ENCODE data around the gene MMEL1.

The MMEL1 gene

DNA sequence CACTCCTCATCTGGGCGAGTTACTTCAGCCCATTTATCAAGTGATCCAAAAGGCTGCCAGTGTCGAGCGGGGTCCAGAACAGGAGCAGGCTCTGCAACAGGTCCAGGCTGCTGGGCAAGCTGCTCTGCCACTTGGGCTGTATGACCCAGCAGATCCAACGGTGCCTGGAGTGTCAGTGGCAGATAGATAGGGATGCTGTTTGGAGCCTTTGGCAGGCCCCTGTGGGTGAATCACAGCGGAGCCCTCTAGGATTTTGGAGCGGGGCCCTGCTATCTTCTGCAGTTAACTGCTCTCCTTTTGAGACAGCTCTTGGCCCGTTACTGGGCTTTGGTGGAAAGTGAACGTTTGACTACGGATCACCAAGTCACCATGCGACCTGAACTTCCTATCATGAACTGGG, 7.5 kb downstream of the MMEL1 start:
- no peak for TF ChIP-seq CTBP1 (IDR thresholded peaks at IDR 0.05; ENCODE audit: borderline replicate concordance)
- TF ChIP-seq HDGF (IDR thresholded peaks at IDR 0.05; ENCODE audit: borderline replicate concordance): no peak
- TF ChIP-seq, protein P1, sequence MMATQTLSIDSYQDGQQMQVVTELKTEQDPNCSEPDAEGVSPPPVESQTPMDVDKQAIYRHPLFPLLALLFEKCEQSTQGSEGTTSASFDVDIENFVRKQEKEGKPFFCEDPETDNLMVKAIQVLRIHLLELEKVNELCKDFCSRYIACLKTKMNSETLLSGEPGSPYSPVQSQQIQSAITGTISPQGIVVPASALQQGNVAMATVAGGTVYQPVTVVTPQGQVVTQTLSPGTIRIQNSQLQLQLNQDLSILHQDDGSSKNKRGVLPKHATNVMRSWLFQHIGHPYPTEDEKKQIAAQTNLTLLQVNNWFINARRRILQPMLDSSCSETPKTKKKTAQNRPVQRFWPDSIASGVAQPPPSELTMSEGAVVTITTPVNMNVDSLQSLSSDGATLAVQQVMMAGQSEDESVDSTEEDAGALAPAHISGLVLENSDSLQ (IDR thresholded peaks at IDR 0.05): no peak
- no peak for TF ChIP-seq L3MBTL2 (conservative IDR thresholded peaks at IDR 0.05)
- TF ChIP-seq FOXK2 (IDR thresholded peaks at IDR 0.05): no peak
- no peak for TF ChIP-seq ARNT (IDR thresholded peaks at IDR 0.05)
- TF ChIP-seq FOXM1 (IDR thresholded peaks at IDR 0.05; ENCODE audit: borderline replicate concordance): no peak
- TF ChIP-seq SUZ12 (IDR thresholded peaks at IDR 0.05): no peak
- TF ChIP-seq FOXA1 (IDR thresholded peaks at IDR 0.05): no peak
- no peak for TF ChIP-seq TARDBP (IDR thresholded peaks at IDR 0.05)
- TF ChIP-seq ZNF384 (IDR thresholded peaks at IDR 0.05): no peak
- no peak for TF ChIP-seq LEF1 (IDR thresholded peaks at IDR 0.05; ENCODE audit: borderline replicate concordance)
- TF ChIP-seq NFRKB (IDR thresholded peaks at IDR 0.05): no peak
- TF ChIP-seq ELF4 (IDR thresholded peaks at IDR 0.05): no peak
- TF ChIP-seq BHLHE40 (IDR thresholded peaks at IDR 0.05; ENCODE audit: borderline replicate concordance): no peak
- no peak for DNase-seq (ENCODE audit: extremely low spot score)
- CTCF ChIA-PET: no interaction called here
- POLR2A ChIA-PET: no interaction called here

DNA sequence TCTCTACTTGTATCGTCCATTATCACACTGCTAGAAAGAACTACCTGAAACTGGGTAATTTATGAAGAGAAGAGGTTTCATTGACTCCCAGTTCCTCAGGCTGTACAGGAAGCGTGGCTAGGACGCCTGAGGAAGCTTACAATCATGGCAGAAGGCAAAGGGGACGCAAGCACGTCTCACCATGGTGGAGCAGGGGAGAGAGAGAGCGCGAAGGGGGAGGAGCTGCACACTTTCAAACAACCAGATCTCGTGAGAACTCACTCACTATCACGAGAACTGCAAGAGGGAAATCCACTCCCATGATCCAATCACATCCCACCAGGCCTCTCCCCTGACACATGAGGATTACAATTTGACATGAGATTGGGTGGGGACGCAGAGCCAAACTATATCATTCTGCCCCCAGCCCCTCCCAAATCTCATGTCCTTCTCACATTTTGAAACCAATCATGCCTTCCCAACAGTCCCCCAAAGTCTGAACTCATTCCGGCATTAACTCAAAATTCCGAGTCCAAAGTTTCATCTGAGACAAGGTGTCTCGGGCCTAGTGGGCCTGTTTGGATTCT, 8.0 kb downstream of the MMEL1 start:
- TF ChIP-seq ELF4 (IDR thresholded peaks at IDR 0.05) (no peak), ZNF384 (IDR thresholded peaks at IDR 0.05) (no peak), SP1 (IDR thresholded peaks at IDR 0.05) (no peak), NFRKB (IDR thresholded peaks at IDR 0.05) (no peak), FOXM1 (IDR thresholded peaks at IDR 0.05; ENCODE audit: borderline replicate concordance) (no peak), SUZ12 (IDR thresholded peaks at IDR 0.05) (no peak), TARDBP (IDR thresholded peaks at IDR 0.05) (no peak), LEF1 (IDR thresholded peaks at IDR 0.05; ENCODE audit: borderline replicate concordance) (no peak), ARNT (IDR thresholded peaks at IDR 0.05) (no peak)
- TF ChIP-seq, protein P1 (IDR thresholded peaks at IDR 0.05): no peak
- POLR2A ChIA-PET: no interaction called here
- no peak for DNase-seq (ENCODE audit: extremely low spot score)
- CTCF ChIA-PET: no interaction called here

DNA sequence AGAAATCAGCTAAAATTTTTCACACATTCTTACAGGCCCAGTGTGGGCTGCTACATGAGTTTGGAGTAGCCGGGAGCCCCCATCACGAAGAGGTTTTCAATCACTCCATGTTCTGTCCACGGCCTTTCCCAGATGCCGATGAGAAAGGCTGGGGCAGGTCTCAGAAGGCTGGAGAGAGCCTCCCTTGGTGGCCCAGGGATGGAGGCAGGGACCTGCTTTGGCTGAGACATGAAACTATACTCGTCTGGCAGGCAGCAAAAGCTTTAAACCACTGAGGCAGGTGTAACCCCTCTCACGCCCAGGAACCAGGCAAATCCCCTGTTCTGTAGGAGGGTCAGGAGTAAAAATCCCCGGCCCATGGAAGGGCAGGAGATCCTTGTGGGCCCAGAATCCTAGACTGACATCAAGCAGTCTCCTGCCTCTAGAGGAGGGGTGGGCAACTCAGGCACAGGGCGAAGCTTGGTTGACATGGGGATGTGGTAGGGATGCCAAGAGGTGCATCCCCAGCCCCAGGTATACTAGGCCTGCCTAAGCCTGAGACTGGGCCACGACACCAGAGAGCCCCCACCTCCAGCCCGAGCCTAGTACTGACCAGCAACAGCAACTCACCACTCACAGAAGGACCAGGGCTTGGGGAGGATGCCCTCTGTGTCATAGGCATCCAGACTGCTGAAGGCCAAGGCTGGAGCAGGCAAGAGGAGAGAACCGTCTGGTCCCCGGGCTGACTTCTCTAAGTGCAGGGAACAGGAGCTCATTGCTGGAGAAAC, 9.1 kb downstream of the MMEL1 start:
- TF ChIP-seq CTBP1 (IDR thresholded peaks at IDR 0.05; ENCODE audit: borderline replicate concordance): no peak
- no peak for TF ChIP-seq ELF4 (IDR thresholded peaks at IDR 0.05)
- no peak for TF ChIP-seq LEF1 (IDR thresholded peaks at IDR 0.05; ENCODE audit: borderline replicate concordance)
- TF ChIP-seq TARDBP (IDR thresholded peaks at IDR 0.05): no peak
- TF ChIP-seq SP1 (IDR thresholded peaks at IDR 0.05): no peak
- TF ChIP-seq L3MBTL2 (conservative IDR thresholded peaks at IDR 0.05): no peak
- TF ChIP-seq HDGF (IDR thresholded peaks at IDR 0.05; ENCODE audit: borderline replicate concordance): no peak
- TF ChIP-seq, protein P1 (IDR thresholded peaks at IDR 0.05): no peak
- no peak for TF ChIP-seq NFRKB (IDR thresholded peaks at IDR 0.05)
- TF ChIP-seq ARNT (IDR thresholded peaks at IDR 0.05): no peak
- TF ChIP-seq SUZ12 (IDR thresholded peaks at IDR 0.05): no peak
- no peak for TF ChIP-seq ZNF384 (IDR thresholded peaks at IDR 0.05)
- no peak for DNase-seq (ENCODE audit: extremely low spot score)
- ChIA-PET POLR2A (no interaction called here), CTCF (no interaction called here)

DNA sequence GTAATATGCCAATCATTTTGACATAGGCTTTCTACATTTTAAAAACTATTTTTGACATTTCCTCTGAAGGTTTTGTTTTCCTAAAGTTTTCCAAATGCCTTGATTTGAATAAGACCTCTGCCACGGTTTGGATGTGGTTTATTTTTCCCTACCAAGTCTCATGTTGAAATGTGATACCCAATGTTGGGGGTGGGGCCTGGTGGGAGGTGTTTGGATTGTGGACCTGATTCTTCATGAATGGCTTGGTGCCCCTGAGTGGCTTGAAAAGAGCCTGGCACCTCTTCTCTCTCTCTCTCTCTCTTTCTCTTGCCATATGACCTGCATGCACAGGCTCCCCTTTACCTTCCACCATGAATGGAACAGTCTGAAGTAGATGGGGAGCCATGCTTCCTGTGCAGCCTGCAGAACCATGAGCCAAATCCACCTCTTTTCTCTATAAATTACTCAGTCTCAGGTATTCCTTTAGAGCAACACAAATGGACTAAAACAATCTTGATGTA, 14.8 kb downstream of the MMEL1 start:
- DNase-seq (ENCODE audit: extremely low spot score): no peak
- no peak for TF ChIP-seq BHLHE40 (IDR thresholded peaks at IDR 0.05; ENCODE audit: borderline replicate concordance)
- TF ChIP-seq SP1 (IDR thresholded peaks at IDR 0.05): no peak
- TF ChIP-seq, protein P1 (IDR thresholded peaks at IDR 0.05): no peak
- TF ChIP-seq TARDBP (IDR thresholded peaks at IDR 0.05): no peak
- no peak for TF ChIP-seq FOXM1 (IDR thresholded peaks at IDR 0.05; ENCODE audit: borderline replicate concordance)
- TF ChIP-seq SUZ12 (IDR thresholded peaks at IDR 0.05): no peak
- TF ChIP-seq ELF4 (IDR thresholded peaks at IDR 0.05): no peak
- TF ChIP-seq L3MBTL2 (conservative IDR thresholded peaks at IDR 0.05): no peak
- no peak for TF ChIP-seq FOXA1 (IDR thresholded peaks at IDR 0.05)
- no peak for TF ChIP-seq ARNT (IDR thresholded peaks at IDR 0.05)
- TF ChIP-seq NFRKB (IDR thresholded peaks at IDR 0.05): no peak
- TF ChIP-seq ZNF384 (IDR thresholded peaks at IDR 0.05): no peak
- no peak for TF ChIP-seq CTBP1 (IDR thresholded peaks at IDR 0.05; ENCODE audit: borderline replicate concordance)
- TF ChIP-seq LEF1 (IDR thresholded peaks at IDR 0.05; ENCODE audit: borderline replicate concordance): no peak
- TF ChIP-seq HDGF (IDR thresholded peaks at IDR 0.05; ENCODE audit: borderline replicate concordance): no peak
- no peak for TF ChIP-seq FOXK2 (IDR thresholded peaks at IDR 0.05)
- ChIA-PET CTCF (no interaction called here), POLR2A (no interaction called here)

DNA sequence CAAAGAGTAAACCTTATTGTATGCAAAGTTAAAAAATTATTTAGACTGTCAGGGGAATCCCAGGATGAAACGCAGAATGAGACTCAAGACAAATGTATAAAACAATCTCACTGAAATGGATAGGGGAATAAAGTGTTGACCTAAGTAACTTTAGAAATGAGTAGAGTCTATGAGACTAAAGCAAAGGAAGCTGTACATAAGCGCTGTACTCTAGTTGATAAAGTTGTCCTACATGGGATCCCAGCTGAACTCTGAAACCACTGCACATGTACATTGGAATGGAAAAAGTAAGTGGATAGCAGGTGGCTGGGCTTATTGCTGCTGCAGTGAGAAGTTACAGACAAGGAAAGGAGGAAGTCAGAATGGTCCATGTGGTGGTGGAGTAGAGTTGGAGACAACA, 18.7 kb downstream of the MMEL1 start:
- TF ChIP-seq SP1 (IDR thresholded peaks at IDR 0.05) (no peak), TARDBP (IDR thresholded peaks at IDR 0.05) (no peak), FOXM1 (IDR thresholded peaks at IDR 0.05; ENCODE audit: borderline replicate concordance) (no peak), SUZ12 (IDR thresholded peaks at IDR 0.05) (no peak), FOXK2 (IDR thresholded peaks at IDR 0.05) (no peak), ELF4 (IDR thresholded peaks at IDR 0.05) (no peak), L3MBTL2 (conservative IDR thresholded peaks at IDR 0.05) (no peak), BHLHE40 (IDR thresholded peaks at IDR 0.05; ENCODE audit: borderline replicate concordance) (no peak), LEF1 (IDR thresholded peaks at IDR 0.05; ENCODE audit: borderline replicate concordance) (no peak), NFRKB (IDR thresholded peaks at IDR 0.05) (no peak), FOXA1 (IDR thresholded peaks at IDR 0.05) (no peak), HDGF (IDR thresholded peaks at IDR 0.05; ENCODE audit: borderline replicate concordance) (no peak), ARNT (IDR thresholded peaks at IDR 0.05) (no peak), CTBP1 (IDR thresholded peaks at IDR 0.05; ENCODE audit: borderline replicate concordance) (no peak)
- TF ChIP-seq, protein P1 (IDR thresholded peaks at IDR 0.05): no peak
- POLR2A ChIA-PET: interaction anchor here (1.3 kb wide), 1 partner anchor 29 kb away, joined by 5 read pairs; no protein-coding TSS in a partner anchor
- DNase-seq (ENCODE audit: extremely low spot score): no peak
- CTCF ChIA-PET: no interaction called here

Data from HEK293T (cell line).